Hepatocyte (in vitro differentiated cells): Measurements from ENCODE around the gene FBXW2. TPM values are rescaled to one million over a fixed set of nuclear protein-coding genes. Genes with fewer than 3 reads are reported as not detected.

ENCODE experiments used
- DNase-seq: peaks from one replicate; pipeline ENCODE4 v3.0.0-alpha.2; 2016; ENCODE audit warnings: low spot score
- H2AFZ ChIP-seq: fragments of 200-600 bp; sonication (generic); 2 replicates; pipeline ENCODE4 v1.6.0; 2016; ENCODE audit warnings: antibody characterized with exemption, mild to moderate bottlenecking
- H3K27ac ChIP-seq: fragments of 200-600 bp; sonication (generic); 2 replicates; pipeline ENCODE4 v1.5.1; 2016; ENCODE audit warnings: mild to moderate bottlenecking
- H3K27me3 ChIP-seq: fragments of 200-600 bp; sonication (generic); 2 replicates; pipeline ENCODE4 v1.6.1; 2016
- H3K36me3 ChIP-seq: fragments of 200-600 bp; sonication (generic); replicated peaks from 2 replicates; pipeline ENCODE4 v1.5.1; 2016; ENCODE audit warnings: low read depth; ENCODE audit not compliant: insufficient read depth
- H3K4me1 ChIP-seq: fragments of 200-600 bp; sonication (generic); 2 replicates; pipeline ENCODE4 v1.5.1; 2016; ENCODE audit warnings: mild to moderate bottlenecking, moderate library complexity; ENCODE audit not compliant: insufficient read depth
- H3K4me2 ChIP-seq: fragments of 200-600 bp; sonication (generic); 2 replicates; pipeline ENCODE4 v1.6.0; 2016
- H3K4me3 ChIP-seq: fragments of 200-600 bp; sonication (generic); 2 replicates; pipeline ENCODE4 v1.5.1; 2016; ENCODE audit warnings: mild to moderate bottlenecking
- H3K79me2 ChIP-seq: fragments of 200-600 bp; sonication (generic); 2 replicates; pipeline ENCODE4 v1.6.0; 2017; ENCODE audit warnings: mild to moderate bottlenecking
- H3K9me2 ChIP-seq: fragments of 200-600 bp; sonication (generic); replicated peaks from 2 replicates; pipeline ENCODE4 v1.6.0; 2017; ENCODE audit warnings: mild to moderate bottlenecking; ENCODE audit not compliant: insufficient read depth
- H3K9me3 ChIP-seq: fragments of 200-600 bp; sonication (generic); 2 replicates; pipeline ENCODE4 v1.5.1; 2016; ENCODE audit warnings: low read depth, mild to moderate bottlenecking
- H4K20me1 ChIP-seq: fragments of 200-600 bp; sonication (generic); 2 replicates; pipeline ENCODE4 v1.6.0; 2016; ENCODE audit warnings: mild to moderate bottlenecking; ENCODE audit not compliant: insufficient read depth, poor library complexity, severe bottlenecking
- EZH2 ChIP-seq: fragments of 200-600 bp; sonication (generic); IDR thresholded peaks from 2 replicates; pipeline ENCODE4 v1.6.1; 2016; ENCODE audit warnings: antibody characterized with exemption, mild to moderate bottlenecking, borderline replicate concordance
- EZH2phosphoT487 ChIP-seq: fragments of 200-600 bp; sonication (generic); IDR thresholded peaks from one replicate; pipeline ENCODE4 v1.6.1; 2018; ENCODE audit warnings: antibody characterized with exemption, mild to moderate bottlenecking, low read depth, moderate library complexity; ENCODE audit not compliant: unreplicated experiment, severe bottlenecking
- WGBS: methylation state at CpG from one replicate; pipeline ENCODE4 v1.1.6; 2016; ENCODE audit warnings: low lambda C conversion rate; ENCODE audit errors: missing lambda C conversion rate; 5-methylcytosine and 5-hydroxymethylcytosine counted together
- polyA plus RNA-seq: library from polyadenylated mRNA; unstranded; fragments of >200 nt; fragmentation: Nextera tagmentation; extraction: Ambion mirVana; gene quantifications from 2 replicates; pipeline ENCODE4 v1.2.1, GENCODE V29; 2016
- total RNA-seq: library from RNA; depleted of rRNA; stranded (reverse); fragments of >200 nt; gene quantifications from 2 replicates; pipeline ENCODE4 v1.2.3, GENCODE V29; 2014
- TF ChIP-seq, protein P1 (sequence below): fragments of 200-600 bp; sonication (generic); IDR thresholded peaks from 2 replicates; pipeline ENCODE4 v1.5.1; 2016; ENCODE audit warnings: antibody characterized with exemption, mild to moderate bottlenecking; ENCODE audit not compliant: poor library complexity

Gene FBXW2
- total and polyA plus RNA-seq, 2 experiments from 2014 or later: 34.6 to 52.0 TPM

DNA sequence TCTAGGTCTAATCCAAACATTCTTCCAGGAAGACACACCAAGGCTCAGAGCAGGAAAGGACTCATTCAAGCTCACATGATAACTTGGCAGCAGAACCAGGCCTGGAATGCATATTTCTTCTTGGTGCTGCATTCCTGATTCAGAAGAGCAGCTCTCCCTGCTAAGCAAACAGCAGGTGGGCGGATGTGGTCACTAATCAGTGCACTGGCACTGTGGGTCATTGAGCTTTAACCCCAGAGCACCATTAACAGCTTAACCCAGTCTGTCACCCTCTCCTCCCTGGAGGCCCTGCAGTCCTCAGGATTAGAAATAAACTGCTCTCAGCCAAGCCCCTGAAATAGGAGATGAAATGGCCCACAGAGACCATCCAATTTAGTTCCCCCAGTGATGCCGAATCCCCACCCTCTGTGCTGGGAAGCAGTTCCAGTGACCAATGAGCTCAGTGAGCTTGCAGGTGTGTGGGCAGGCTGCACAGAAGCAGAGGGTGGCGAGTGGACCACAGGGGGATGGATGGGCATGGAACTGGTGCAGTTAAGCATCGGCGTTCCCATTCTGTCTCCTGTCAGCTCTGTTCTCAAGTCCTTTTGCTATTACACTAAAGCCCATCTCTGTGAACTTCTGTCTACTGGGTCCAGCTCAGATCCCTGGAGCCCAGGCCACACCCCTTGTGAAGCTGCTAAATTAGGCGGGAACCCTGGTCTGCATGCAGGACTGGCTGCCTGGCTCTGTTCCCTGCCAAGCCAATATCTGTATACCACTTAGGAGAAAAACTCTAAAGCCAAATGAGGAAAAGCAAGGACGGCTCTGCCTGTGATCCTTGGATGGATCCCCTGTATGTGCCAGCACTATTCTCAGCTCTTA, 62.3 kb downstream of the FBXW2 start:
- TF ChIP-seq EZH2 (no peak), EZH2phosphoT487 (no peak)
- TF ChIP-seq, protein P1, sequence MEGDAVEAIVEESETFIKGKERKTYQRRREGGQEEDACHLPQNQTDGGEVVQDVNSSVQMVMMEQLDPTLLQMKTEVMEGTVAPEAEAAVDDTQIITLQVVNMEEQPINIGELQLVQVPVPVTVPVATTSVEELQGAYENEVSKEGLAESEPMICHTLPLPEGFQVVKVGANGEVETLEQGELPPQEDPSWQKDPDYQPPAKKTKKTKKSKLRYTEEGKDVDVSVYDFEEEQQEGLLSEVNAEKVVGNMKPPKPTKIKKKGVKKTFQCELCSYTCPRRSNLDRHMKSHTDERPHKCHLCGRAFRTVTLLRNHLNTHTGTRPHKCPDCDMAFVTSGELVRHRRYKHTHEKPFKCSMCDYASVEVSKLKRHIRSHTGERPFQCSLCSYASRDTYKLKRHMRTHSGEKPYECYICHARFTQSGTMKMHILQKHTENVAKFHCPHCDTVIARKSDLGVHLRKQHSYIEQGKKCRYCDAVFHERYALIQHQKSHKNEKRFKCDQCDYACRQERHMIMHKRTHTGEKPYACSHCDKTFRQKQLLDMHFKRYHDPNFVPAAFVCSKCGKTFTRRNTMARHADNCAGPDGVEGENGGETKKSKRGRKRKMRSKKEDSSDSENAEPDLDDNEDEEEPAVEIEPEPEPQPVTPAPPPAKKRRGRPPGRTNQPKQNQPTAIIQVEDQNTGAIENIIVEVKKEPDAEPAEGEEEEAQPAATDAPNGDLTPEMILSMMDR: no peak
- H3K9me3 ChIP-seq: no peaks in the 10 kb centered on the region
- H4K20me1 ChIP-seq: no peaks in the 10 kb centered on the region
- H3K79me2 ChIP-seq: no peaks in the 10 kb centered on the region
- DNase-seq: peak; percentile 73
- H3K4me2 ChIP-seq: no peak overlapping the region
- no peaks in the 10 kb centered on the region for H3K27me3 ChIP-seq
- no peak overlapping the region for H2AFZ ChIP-seq
- peaks cover 26% of the 10 kb centered on the region for H3K4me1 ChIP-seq
- no peaks in the 10 kb centered on the region for H3K36me3 ChIP-seq
- no peaks in the 10 kb centered on the region for H3K9me2 ChIP-seq
- H3K4me3 ChIP-seq: no peak overlapping the region
- H3K27ac ChIP-seq: peak overlapping the region; percentile 60
- 76% methylated on average over 7 of the region's 7 CpGs for WGBS

DNA sequence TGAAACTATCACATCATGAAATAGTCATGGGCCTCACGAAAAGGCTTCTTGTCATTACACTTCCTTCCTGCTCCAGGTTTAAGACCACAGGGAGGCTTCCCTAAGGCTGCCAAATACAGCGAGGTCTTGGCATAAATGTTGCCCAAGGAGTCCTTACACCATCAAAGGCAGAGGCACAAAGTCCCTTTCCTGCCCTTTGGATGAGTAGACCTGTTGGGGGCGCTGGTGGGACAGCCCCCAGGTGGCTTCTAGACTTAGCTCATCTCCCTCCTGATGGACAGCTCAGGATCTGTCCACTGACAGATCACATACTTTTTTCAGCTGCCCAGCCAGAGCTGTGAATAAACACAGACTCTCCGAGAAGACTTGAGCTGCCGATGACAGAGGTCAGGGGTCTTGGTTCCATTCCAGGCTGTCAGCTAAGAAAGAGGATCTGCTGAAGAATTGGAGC, 63.4 kb downstream of the FBXW2 start:
- DNase-seq: no peak
- no peak overlapping the region for H3K4me2 ChIP-seq
- no peaks in the 10 kb centered on the region for H3K9me2 ChIP-seq
- no peaks in the 10 kb centered on the region for H3K79me2 ChIP-seq
- H4K20me1 ChIP-seq: no peaks in the 10 kb centered on the region
- H2AFZ ChIP-seq: no peak overlapping the region
- H3K4me1 ChIP-seq: peaks cover 18% of the 10 kb centered on the region
- H3K36me3 ChIP-seq: no peaks in the 10 kb centered on the region
- no peaks in the 10 kb centered on the region for H3K9me3 ChIP-seq
- peak overlapping the region; percentile 60 for H3K27ac ChIP-seq
- WGBS: 61% methylated on average over 5 of the region's 5 CpGs
- no peak for TF ChIP-seq EZH2phosphoT487
- TF ChIP-seq, protein P1: peak; percentile 17
- no peaks in the 10 kb centered on the region for H3K27me3 ChIP-seq
- no peak overlapping the region for H3K4me3 ChIP-seq

DNA sequence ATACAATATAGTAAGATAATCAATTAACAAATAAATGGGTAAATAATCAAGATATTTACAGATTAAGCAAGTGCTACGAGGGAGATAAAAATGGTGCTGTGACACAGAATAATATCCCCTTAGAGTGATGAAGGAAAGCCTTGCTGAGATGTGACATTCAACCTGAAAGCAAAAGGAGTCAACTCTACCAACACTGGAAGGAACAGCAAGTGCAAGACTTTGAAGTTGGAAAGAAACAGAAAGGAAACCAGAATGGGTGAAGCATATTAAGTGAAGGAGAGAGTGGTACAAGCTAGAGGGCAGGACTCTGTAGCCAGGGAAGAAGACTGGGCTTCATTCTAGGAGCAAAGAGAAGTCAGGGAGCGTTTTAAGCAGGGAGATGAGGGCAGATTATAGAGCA, 66.7 kb downstream of the FBXW2 start:
- TF ChIP-seq, protein P1: no peak
- TF ChIP-seq EZH2: no peak
- no peak for TF ChIP-seq EZH2phosphoT487
- Histone ChIP-seq H3K27me3 (no peaks in the 10 kb centered on the region), H3K4me1 (peaks cover 11% of the 10 kb centered on the region), H3K9me3 (no peaks in the 10 kb centered on the region), H3K4me2 (no peak overlapping the region), H3K36me3 (no peaks in the 10 kb centered on the region), H3K79me2 (no peaks in the 10 kb centered on the region), H2AFZ (no peak overlapping the region), H4K20me1 (no peaks in the 10 kb centered on the region), H3K27ac (no peak overlapping the region), H3K4me3 (no peak overlapping the region), H3K9me2 (no peaks in the 10 kb centered on the region)
- no peak for DNase-seq
- 80% methylated on average over 2 of the region's 2 CpGs for WGBS
